OCI-LY1 (cell line): ENCODE data around the gene BRD1.

Source experiments
- H2AFZ ChIP-seq: fragments of 200-600 bp; sonication (generic), shearing (Covaris generic); 2 replicates; pipeline ENCODE4 v1.6.0; 2014; ENCODE audit warnings: antibody characterized with exemption, mild to moderate bottlenecking, low read length
- H3F3A ChIP-seq: fragments of 200-600 bp; sonication (generic), shearing (Covaris generic); 2 replicates; pipeline ENCODE4 v1.6.0; 2014; ENCODE audit warnings: mild to moderate bottlenecking, antibody characterized with exemption, low read length, moderate library complexity; ENCODE audit not compliant: insufficient read depth
- H3K27ac ChIP-seq: fragments of 200-600 bp; sonication (generic); 2 replicates; pipeline ENCODE4 v1.5.1; 2014; ENCODE audit warnings: low read length, mixed run types, mild to moderate bottlenecking, low read depth; ENCODE audit not compliant: poor library complexity, severe bottlenecking
- H3K27me3 ChIP-seq: fragments of 200-600 bp; sonication (generic); 2 replicates; pipeline ENCODE4 v1.6.0; 2014; ENCODE audit warnings: antibody characterized with exemption, mild to moderate bottlenecking, low read length, moderate library complexity; ENCODE audit not compliant: insufficient read depth
- H3K36me3 ChIP-seq: fragments of 200-600 bp; sonication (generic); 2 replicates; pipeline ENCODE4 v1.6.1; 2014; ENCODE audit warnings: mild to moderate bottlenecking, antibody characterized with exemption, low read length, moderate library complexity, mixed read lengths; ENCODE audit not compliant: insufficient read depth
- H3K4me1 ChIP-seq: fragments of 200-600 bp; sonication (generic); 2 replicates; pipeline ENCODE4 v1.5.1; 2014; ENCODE audit warnings: mild to moderate bottlenecking, low read length, moderate library complexity; ENCODE audit not compliant: insufficient read depth, severe bottlenecking
- H3K4me2 ChIP-seq: fragments of 200-600 bp; sonication (generic), shearing (Covaris generic); 2 replicates; pipeline ENCODE4 v1.6.1; 2014; ENCODE audit warnings: low read length
- H3K4me3 ChIP-seq: fragments of 200-600 bp; sonication (generic); 2 replicates; pipeline ENCODE4 v1.5.1; 2014; ENCODE audit warnings: low read length, low read depth, mild to moderate bottlenecking, mixed read lengths; ENCODE audit not compliant: poor library complexity, severe bottlenecking
- H3K79me2 ChIP-seq: fragments of 200-600 bp; shearing (Covaris generic); 2 replicates; pipeline ENCODE4 v1.6.1; 2016; ENCODE audit warnings: mixed run types, low read length, mixed read lengths; ENCODE audit not compliant: insufficient read depth
- H3K9ac ChIP-seq: fragments of 200-600 bp; sonication (generic), shearing (Covaris generic); 2 replicates; pipeline ENCODE4 v1.6.1; 2014; ENCODE audit warnings: mild to moderate bottlenecking, low read length, mixed read lengths
- H3K9me2 ChIP-seq: fragments of 200-600 bp; sonication (generic), shearing (Covaris generic); 2 replicates; pipeline ENCODE4 v1.6.1; 2014; ENCODE audit warnings: low read depth, mild to moderate bottlenecking, low read length, mixed read lengths
- H3K9me3 ChIP-seq: fragments of 200-600 bp; shearing (Covaris generic); 2 replicates; pipeline ENCODE4 v1.6.1; 2014; ENCODE audit warnings: low read length, mixed read lengths
- H4K20me1 ChIP-seq: fragments of 200-600 bp; sonication (generic), shearing (Covaris generic); 2 replicates; pipeline ENCODE4 v1.6.0; 2016; ENCODE audit warnings: mild to moderate bottlenecking, low read length; ENCODE audit not compliant: insufficient read depth
- EZH2 ChIP-seq: fragments of 200-600 bp; sonication (generic), shearing (Covaris generic); IDR thresholded peaks from 2 replicates; pipeline ENCODE4 v1.8.0; 2017; ENCODE audit warnings: borderline replicate concordance, mixed run types, mild to moderate bottlenecking, antibody characterized with exemption, low read length, moderate library complexity, mixed read lengths
- TF ChIP-seq, protein P1 (sequence below): fragments of 200-600 bp; sonication (generic), shearing (Covaris generic); IDR thresholded peaks from 2 replicates; pipeline ENCODE4 v1.5.1; 2017; ENCODE audit warnings: mild to moderate bottlenecking, antibody characterized with exemption, low read length, moderate library complexity, mixed read lengths

BRD1 gene

DNA sequence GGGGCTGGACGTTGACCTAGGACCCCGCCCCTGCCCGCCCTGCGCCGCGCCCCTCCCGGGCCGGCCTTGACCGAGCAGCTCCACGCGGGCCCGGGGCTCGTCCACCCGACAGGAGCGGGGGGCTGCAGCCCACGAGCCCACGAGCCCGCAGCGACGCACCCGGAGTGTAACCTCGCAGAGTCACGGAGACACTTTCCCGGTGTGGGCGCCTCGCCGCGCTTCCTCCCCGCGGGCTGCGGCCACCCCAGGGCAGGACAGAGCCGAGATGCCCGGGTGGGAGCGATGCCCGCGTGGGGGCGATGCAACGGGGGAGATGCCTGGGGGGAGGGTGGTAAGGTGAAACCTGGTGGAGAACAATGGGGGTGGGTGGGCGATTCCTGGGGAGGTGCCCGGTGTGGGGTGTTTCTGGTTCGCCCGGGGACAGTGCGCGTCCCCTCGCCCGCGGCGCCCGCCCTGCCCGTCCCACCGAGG is 21.1 kb upstream of the BRD1 start:
- Histone ChIP-seq H3K4me2 (no peak overlapping the region), H3K9me3 (no peaks in the 10 kb centered on the region), H3K27ac (no peak overlapping the region), H3K4me1 (peaks cover 8% of the 10 kb centered on the region), H3F3A (no peaks in the 10 kb centered on the region), H3K9ac (no peak overlapping the region), H3K4me3 (no peak overlapping the region), H2AFZ (no peak overlapping the region), H3K9me2 (no peaks in the 10 kb centered on the region), H4K20me1 (no peaks in the 10 kb centered on the region), H3K36me3 (no peaks in the 10 kb centered on the region), H3K79me2 (no peaks in the 10 kb centered on the region), H3K27me3 (no peaks in the 10 kb centered on the region)
- no peak for TF ChIP-seq EZH2
- TF ChIP-seq, protein P1, sequence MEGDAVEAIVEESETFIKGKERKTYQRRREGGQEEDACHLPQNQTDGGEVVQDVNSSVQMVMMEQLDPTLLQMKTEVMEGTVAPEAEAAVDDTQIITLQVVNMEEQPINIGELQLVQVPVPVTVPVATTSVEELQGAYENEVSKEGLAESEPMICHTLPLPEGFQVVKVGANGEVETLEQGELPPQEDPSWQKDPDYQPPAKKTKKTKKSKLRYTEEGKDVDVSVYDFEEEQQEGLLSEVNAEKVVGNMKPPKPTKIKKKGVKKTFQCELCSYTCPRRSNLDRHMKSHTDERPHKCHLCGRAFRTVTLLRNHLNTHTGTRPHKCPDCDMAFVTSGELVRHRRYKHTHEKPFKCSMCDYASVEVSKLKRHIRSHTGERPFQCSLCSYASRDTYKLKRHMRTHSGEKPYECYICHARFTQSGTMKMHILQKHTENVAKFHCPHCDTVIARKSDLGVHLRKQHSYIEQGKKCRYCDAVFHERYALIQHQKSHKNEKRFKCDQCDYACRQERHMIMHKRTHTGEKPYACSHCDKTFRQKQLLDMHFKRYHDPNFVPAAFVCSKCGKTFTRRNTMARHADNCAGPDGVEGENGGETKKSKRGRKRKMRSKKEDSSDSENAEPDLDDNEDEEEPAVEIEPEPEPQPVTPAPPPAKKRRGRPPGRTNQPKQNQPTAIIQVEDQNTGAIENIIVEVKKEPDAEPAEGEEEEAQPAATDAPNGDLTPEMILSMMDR = no peak

- Histone ChIP-seq H4K20me1 (no peaks in the 10 kb centered on the region), H3K27me3 (no peaks in the 10 kb centered on the region), H3K27ac (no peak overlapping the region), H3K4me2 (no peak overlapping the region), H3K9me3 (no peaks in the 10 kb centered on the region), H3K36me3 (no peaks in the 10 kb centered on the region), H3K9ac (no peak overlapping the region), H3K4me1 (peaks cover 6% of the 10 kb centered on the region), H3F3A (no peaks in the 10 kb centered on the region), H3K4me3 (no peak overlapping the region), H2AFZ (no peak overlapping the region), H3K9me2 (no peaks in the 10 kb centered on the region), H3K79me2 (no peaks in the 10 kb centered on the region)
- TF ChIP-seq, protein P1 = no peak
- TF ChIP-seq EZH2 = no peak
These were observed 20.3 kb upstream of the BRD1 start for GRCh38 chr22:49847751-49848689.

- H2AFZ ChIP-seq = no peak overlapping the region
- no peaks in the 10 kb centered on the region for H3K9me3 ChIP-seq
- H3K4me2 ChIP-seq = no peak overlapping the region
- H3K9ac ChIP-seq = no peak overlapping the region
- H3K27ac ChIP-seq = no peak overlapping the region
- no peaks in the 10 kb centered on the region for H3K79me2 ChIP-seq
- H3K4me3 ChIP-seq = no peak overlapping the region
- H4K20me1 ChIP-seq = no peaks in the 10 kb centered on the region
- H3K9me2 ChIP-seq = no peaks in the 10 kb centered on the region
- no peaks in the 10 kb centered on the region for H3F3A ChIP-seq
- H3K36me3 ChIP-seq = no peaks in the 10 kb centered on the region
- H3K4me1 ChIP-seq = no peaks in the 10 kb centered on the region
- TF ChIP-seq, protein P1 = no peak
- no peak for TF ChIP-seq EZH2
- H3K27me3 ChIP-seq = no peaks in the 10 kb centered on the region
These were observed 18.2 kb upstream of the BRD1 start for GRCh38 chr22:49845666-49846459.
